Osteocyte (in vitro differentiated cells): ENCODE measurements around the gene CYP27A1. TPM values are rescaled to one million over a fixed set of nuclear protein-coding genes. Genes with fewer than 3 reads are reported as not detected.
"Not testable (repeated sequence)": the region's sequence is repeated elsewhere in the genome, so short reads cannot be mapped to it uniquely, and the experiment has no call there.

Experiments
- DNase-seq: peaks from one replicate; pipeline ENCODE4 v3.0.0; 2021; ENCODE audit warnings: mixed read lengths; ENCODE audit not compliant: unreplicated experiment; ENCODE audit errors: extremely low spot score
- H3K27ac Mint-ChIP-seq: one replicate; pipeline ENCODE4 v1.8.0; 2021; ENCODE audit warnings: mild to moderate bottlenecking, mixed read lengths; ENCODE audit not compliant: unreplicated experiment
- H3K27me3 Mint-ChIP-seq: one replicate; pipeline ENCODE4 v1.8.0; 2021; ENCODE audit warnings: mixed read lengths; ENCODE audit not compliant: unreplicated experiment
- H3K36me3 Mint-ChIP-seq: one replicate; pipeline ENCODE4 v1.8.0; 2021; ENCODE audit warnings: mixed read lengths; ENCODE audit not compliant: unreplicated experiment
- H3K4me1 Mint-ChIP-seq: one replicate; pipeline ENCODE4 v1.8.0; 2021; ENCODE audit warnings: mixed read lengths; ENCODE audit not compliant: unreplicated experiment
- H3K4me3 Mint-ChIP-seq: one replicate; pipeline ENCODE4 v1.8.0; 2021; ENCODE audit warnings: mild to moderate bottlenecking, moderate library complexity, mixed read lengths; ENCODE audit not compliant: unreplicated experiment
- H3K9me3 Mint-ChIP-seq: one replicate; pipeline ENCODE4 v1.8.0; 2021; ENCODE audit warnings: mixed read lengths; ENCODE audit not compliant: unreplicated experiment
- total RNA-seq: library from RNA; stranded (reverse); gene quantifications from 2 replicates; pipeline ENCODE4 v1.2.1, GENCODE V29; 2021
- TF ChIP-seq, protein P1 (sequence below): fragments of 200-600 bp; sonication (generic); IDR thresholded peaks from 2 replicates; pipeline ENCODE4 v1.5.0; 2021; ENCODE audit warnings: antibody characterized with exemption, mild to moderate bottlenecking, moderate library complexity

CYP27A1 gene
- total RNA-seq, 1 donor from 2014 or later: 3.2 TPM

DNA sequence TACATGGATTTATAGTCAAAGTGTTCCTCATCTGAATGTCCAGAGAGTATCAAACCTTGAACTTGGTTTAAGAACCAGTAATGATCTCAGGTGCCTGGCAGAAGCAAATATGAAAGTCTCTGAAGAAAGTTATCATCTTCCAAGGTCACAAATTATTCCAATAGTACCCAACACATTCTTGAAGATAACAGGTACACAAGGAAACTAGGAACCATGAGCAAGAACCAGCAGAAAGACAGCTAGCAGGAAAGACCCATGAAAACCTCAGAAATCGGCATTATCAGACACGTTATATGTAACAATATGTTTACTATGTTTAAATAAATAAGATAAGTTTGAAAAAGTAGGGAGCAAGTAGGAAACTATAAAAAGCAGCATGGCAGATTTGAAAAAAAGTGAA is 55.5 kb downstream of the CYP27A1 start:
- DNase-seq: no peak
- H3K36me3 Mint-ChIP-seq: peaks cover 3% of the 10 kb centered on the region
- peaks cover 9% of the 10 kb centered on the region for H3K9me3 Mint-ChIP-seq
- H3K27me3 Mint-ChIP-seq: peaks cover 43% of the 10 kb centered on the region
- no peak overlapping the region for H3K4me3 Mint-ChIP-seq
- no peak overlapping the region for H3K27ac Mint-ChIP-seq
- TF ChIP-seq, protein P1, sequence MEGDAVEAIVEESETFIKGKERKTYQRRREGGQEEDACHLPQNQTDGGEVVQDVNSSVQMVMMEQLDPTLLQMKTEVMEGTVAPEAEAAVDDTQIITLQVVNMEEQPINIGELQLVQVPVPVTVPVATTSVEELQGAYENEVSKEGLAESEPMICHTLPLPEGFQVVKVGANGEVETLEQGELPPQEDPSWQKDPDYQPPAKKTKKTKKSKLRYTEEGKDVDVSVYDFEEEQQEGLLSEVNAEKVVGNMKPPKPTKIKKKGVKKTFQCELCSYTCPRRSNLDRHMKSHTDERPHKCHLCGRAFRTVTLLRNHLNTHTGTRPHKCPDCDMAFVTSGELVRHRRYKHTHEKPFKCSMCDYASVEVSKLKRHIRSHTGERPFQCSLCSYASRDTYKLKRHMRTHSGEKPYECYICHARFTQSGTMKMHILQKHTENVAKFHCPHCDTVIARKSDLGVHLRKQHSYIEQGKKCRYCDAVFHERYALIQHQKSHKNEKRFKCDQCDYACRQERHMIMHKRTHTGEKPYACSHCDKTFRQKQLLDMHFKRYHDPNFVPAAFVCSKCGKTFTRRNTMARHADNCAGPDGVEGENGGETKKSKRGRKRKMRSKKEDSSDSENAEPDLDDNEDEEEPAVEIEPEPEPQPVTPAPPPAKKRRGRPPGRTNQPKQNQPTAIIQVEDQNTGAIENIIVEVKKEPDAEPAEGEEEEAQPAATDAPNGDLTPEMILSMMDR: no peak
- peaks cover 16% of the 10 kb centered on the region for H3K4me1 Mint-ChIP-seq

DNA sequence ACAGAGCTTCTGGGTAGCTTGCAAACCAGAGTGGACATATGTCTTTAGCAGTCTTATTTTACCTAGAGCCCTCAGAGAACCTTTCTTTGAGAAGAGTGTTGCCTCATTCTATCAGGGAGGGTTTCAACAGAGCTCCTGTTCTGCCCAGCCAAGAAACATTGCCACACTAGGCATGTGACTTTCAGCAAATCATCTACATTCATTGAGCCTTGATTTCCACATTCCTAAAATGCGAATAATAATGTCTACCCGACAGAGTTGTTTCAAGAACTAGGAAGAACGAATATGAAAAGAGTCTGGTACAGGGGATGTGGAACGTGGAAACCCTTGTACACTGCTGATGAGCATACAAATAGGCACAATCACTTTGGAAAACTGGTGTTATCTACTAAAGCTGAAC is 57.5 kb downstream of the CYP27A1 start:
- Mint-ChIP-seq H3K27ac (no peak overlapping the region), H3K4me1 (peaks cover 3% of the 10 kb centered on the region), H3K36me3 (peaks cover 3% of the 10 kb centered on the region), H3K27me3 (peaks cover 43% of the 10 kb centered on the region), H3K4me3 (no peak overlapping the region), H3K9me3 (peaks cover 9% of the 10 kb centered on the region)
- TF ChIP-seq, protein P1: no peak
- no peak for DNase-seq

DNA sequence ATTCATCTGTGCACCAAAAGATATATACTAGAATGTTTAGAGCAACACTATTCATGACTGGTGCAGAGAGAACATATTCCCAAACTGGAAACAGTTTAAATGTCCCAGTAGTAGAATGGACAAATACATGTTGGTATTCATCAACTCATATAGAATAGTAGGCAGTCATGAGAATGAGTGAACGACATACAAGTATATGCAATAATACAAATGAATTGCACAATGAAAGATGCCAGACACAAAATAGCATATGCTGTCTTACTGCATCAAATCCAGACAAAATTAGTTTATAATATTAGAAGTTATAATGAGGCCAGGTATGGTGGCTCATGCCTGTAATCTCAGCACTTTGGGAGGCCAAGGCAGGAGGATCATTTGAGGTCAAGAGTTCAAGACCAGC is 57.9 kb downstream of the CYP27A1 start:
- peaks cover 3% of the 10 kb centered on the region for H3K36me3 Mint-ChIP-seq
- peaks cover 42% of the 10 kb centered on the region for H3K27me3 Mint-ChIP-seq
- TF ChIP-seq, protein P1: no peak
- DNase-seq: no peak
- no peak overlapping the region for H3K27ac Mint-ChIP-seq
- H3K4me3 Mint-ChIP-seq: no peak overlapping the region
- H3K4me1 Mint-ChIP-seq: peaks cover 1% of the 10 kb centered on the region
- H3K9me3 Mint-ChIP-seq: peaks cover 9% of the 10 kb centered on the region

DNA sequence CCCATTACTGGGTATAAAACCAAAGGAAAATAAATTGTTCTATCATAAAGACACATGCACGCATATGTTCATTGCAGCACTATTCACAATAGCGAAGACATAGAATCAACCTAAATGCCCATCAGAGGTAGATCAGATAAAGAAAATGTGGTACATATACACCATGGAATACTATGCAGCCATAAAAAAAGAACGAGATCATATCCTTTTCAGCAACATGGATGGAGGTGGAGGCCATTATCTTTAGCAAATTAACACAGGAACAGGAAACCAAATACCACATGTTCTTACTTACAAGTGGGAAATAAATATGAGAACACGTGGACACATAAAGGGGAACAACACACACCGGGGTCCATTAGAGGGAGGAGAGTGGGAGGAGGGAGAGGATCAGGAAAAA is 62.4 kb downstream of the CYP27A1 start:
- DNase-seq, H3K36me3 Mint-ChIP-seq, H3K9me3 Mint-ChIP-seq, H3K4me1 Mint-ChIP-seq, H3K27ac Mint-ChIP-seq, H3K4me3 Mint-ChIP-seq: not testable (repeated sequence)
- peaks cover 20% of the 10 kb centered on the region for H3K27me3 Mint-ChIP-seq

DNA sequence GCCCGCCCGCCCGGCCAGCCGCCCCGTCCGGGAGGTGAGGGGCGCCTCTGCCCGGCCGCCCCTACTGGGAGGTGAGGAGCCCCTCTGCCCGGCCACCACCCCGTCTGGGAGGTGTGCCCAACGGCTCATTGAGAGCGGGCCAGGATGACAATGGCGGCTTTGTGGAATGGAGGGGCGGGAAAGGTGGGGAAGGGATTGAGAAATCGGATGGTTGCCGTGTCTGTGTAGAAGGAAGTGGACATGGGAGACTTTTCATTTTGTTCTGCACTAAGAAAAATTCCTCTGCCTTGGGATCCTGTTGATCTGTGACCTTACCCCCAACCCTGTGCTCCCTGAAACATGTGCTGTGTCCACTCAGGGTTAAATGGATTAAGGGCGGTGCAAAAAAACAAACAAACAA is 65.0 kb downstream of the CYP27A1 start:
- H3K4me1 Mint-ChIP-seq, DNase-seq, H3K4me3 Mint-ChIP-seq, H3K36me3 Mint-ChIP-seq, H3K9me3 Mint-ChIP-seq, H3K27ac Mint-ChIP-seq: not testable (repeated sequence)
- H3K27me3 Mint-ChIP-seq: peaks cover 25% of the 10 kb centered on the region

DNA sequence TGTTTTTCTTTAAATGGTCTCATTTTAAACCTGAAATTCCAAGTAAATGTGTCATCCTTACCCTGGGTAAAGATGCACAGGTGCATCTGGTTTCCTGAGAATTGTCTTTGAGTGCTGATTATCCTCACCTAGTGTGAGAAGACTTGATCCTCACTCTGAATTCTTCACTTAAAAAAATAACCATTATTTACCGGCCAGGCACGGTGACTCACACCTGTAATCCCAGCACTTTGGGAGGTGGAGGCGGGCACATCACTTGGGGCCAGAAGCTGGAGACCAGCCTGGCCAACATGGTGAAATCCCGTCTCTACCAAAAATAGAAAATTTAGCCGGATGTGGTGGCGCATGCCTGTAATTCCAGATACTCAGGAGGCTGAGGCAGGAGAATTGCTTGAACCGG is 67.8 kb downstream of the CYP27A1 start:
- peaks cover 36% of the 10 kb centered on the region for H3K27me3 Mint-ChIP-seq
- no peaks in the 10 kb centered on the region for H3K9me3 Mint-ChIP-seq
- no peak overlapping the region for H3K27ac Mint-ChIP-seq
- H3K36me3 Mint-ChIP-seq: no peaks in the 10 kb centered on the region
- no peak for DNase-seq
- no peak overlapping the region for H3K4me3 Mint-ChIP-seq
- TF ChIP-seq, protein P1: no peak
- H3K4me1 Mint-ChIP-seq: peaks cover 10% of the 10 kb centered on the region
